Natural killer cell (primary cell): ENCODE data around the gene IL17RB. TPM values are rescaled to one million over a fixed set of nuclear protein-coding genes. Genes with fewer than 3 reads are reported as not detected.
A peak's percentile ranks its signal among the peaks of the same experiment; 100 is the strongest.

Source experiments
- ATAC-seq, 3 donors: fragments of 150-1000 bp in 2 of 3; fragments of 200-7000 bp in 1 of 3; cut with Tn5 transposase; 1 replicate in 1 of 3; 2 replicates in 2 of 3; pipeline ENCODE4 v1.10.0; 2021; ENCODE audit warnings: mild to moderate bottlenecking in 2 of 3, moderate library complexity in 2 of 3
- DNase-seq, 2 donors: peaks; one replicate each; pipeline versions ENCODE4 v3.0.0 to v3.0.0-alpha.2; 2013 to 2021; ENCODE audit warnings: mixed read lengths in 1 of 2
- H3K27ac ChIP-seq: one replicate; pipeline ENCODE4 v1.5.1; 2013; ENCODE audit warnings: mild to moderate bottlenecking, low read length
- H3K27me3 ChIP-seq: one replicate; pipeline ENCODE4 v1.6.1; 2013; ENCODE audit warnings: low read length; ENCODE audit not compliant: control insufficient read depth, insufficient read depth
- H3K36me3 ChIP-seq: one replicate; pipeline ENCODE4 v1.6.1; 2013; ENCODE audit warnings: low read length; ENCODE audit not compliant: control insufficient read depth, insufficient read depth
- H3K4me1 ChIP-seq: one replicate; pipeline ENCODE4 v1.6.1; 2013; ENCODE audit warnings: low read length; ENCODE audit not compliant: control insufficient read depth, insufficient read depth
- H3K4me3 ChIP-seq: one replicate; pipeline ENCODE4 v1.5.1; 2013; ENCODE audit warnings: low read length
- H3K9me3 ChIP-seq: one replicate; pipeline ENCODE4 v1.6.1; 2013; ENCODE audit warnings: low read length; ENCODE audit not compliant: control insufficient read depth, insufficient read depth
- H3K27ac Mint-ChIP-seq, 2 donors: one replicate each; pipeline ENCODE4 v1.8.0; 2022; ENCODE audit warnings: mild to moderate bottlenecking in 2 of 2, mixed read lengths in 2 of 2, moderate library complexity in 1 of 2
- H3K27me3 Mint-ChIP-seq, 2 donors: one replicate each; pipeline ENCODE4 v1.8.0; 2022; ENCODE audit warnings: low read depth in 2 of 2, mixed read lengths in 2 of 2
- H3K36me3 Mint-ChIP-seq: one replicate; pipeline ENCODE4 v1.8.0; 2022; ENCODE audit warnings: mixed read lengths
- H3K4me1 Mint-ChIP-seq, 2 donors: one replicate each; pipeline ENCODE4 v1.8.0; 2022; ENCODE audit warnings: mixed read lengths in 2 of 2
- H3K4me3 Mint-ChIP-seq: one replicate; pipeline ENCODE4 v1.8.0; 2022; ENCODE audit warnings: mild to moderate bottlenecking, moderate library complexity, mixed read lengths
- H3K9me3 Mint-ChIP-seq, 2 donors: one replicate each; pipeline ENCODE4 v1.8.0; 2022; ENCODE audit warnings: mixed read lengths in 2 of 2
- CTCF ChIP-seq: fragments of 200-600 bp; IDR thresholded peaks from one replicate; pipeline ENCODE4 v1.8.0; 2022; ENCODE audit warnings: antibody characterized with exemption
- WGBS: methylation state at CpG from one replicate; pipeline ENCODE4 v1.1.7; 2013; ENCODE audit warnings: missing lambda C conversion rate; ENCODE audit not compliant: insufficient coverage; 5-methylcytosine and 5-hydroxymethylcytosine counted together
- intact Hi-C: fragments of 100-400 bp; cut with micrococcal nuclease; formaldehyde crosslinking; loops from one replicate; pipeline ENCODE4 v1.14.2; 2022
- total RNA-seq, 4 donors: library from RNA; stranded (reverse); fragments of 120-200 nt in 1 of 4; gene quantifications; one replicate each; pipeline versions ENCODE4 v1.2.3 to v1.2.4, GENCODE V29; 2013 to 2022

Gene IL17RB
- total RNA-seq, 3 donors from 2014 or later (not counting 1 experiment from before 2014, with no cell fraction given) = 0.25 TPM; not detected in 2

GRCh38 chr3:53865732-53866499, 19.5 kb downstream of the IL17RB start:
- H3K36me3 ChIP-seq = peaks cover 54% of the 10 kb centered on the region
- intact Hi-C loops = no loop called here
- ATAC-seq (no peak), DNase-seq (no peak)
- no peak for TF ChIP-seq CTCF
- Mint-ChIP-seq H3K4me3 (no peak overlapping the region), H3K36me3 (peaks cover 21% of the 10 kb centered on the region), H3K9me3 (no peaks in the 10 kb centered on the region), H3K27ac (no peak overlapping the region), H3K27me3 (no peaks in the 10 kb centered on the region), H3K4me1 (peaks cover 12 to 29% of the 10 kb centered on the region in 2 donors)
- H3K4me3 ChIP-seq = no peak overlapping the region
- H3K9me3 ChIP-seq = no peaks in the 10 kb centered on the region
- 95% methylated on average over 4 of the region's 5 CpGs for WGBS
- no peaks in the 10 kb centered on the region for H3K27me3 ChIP-seq
- H3K4me1 ChIP-seq = no peaks in the 10 kb centered on the region
- H3K27ac ChIP-seq = no peak overlapping the region

DNA sequence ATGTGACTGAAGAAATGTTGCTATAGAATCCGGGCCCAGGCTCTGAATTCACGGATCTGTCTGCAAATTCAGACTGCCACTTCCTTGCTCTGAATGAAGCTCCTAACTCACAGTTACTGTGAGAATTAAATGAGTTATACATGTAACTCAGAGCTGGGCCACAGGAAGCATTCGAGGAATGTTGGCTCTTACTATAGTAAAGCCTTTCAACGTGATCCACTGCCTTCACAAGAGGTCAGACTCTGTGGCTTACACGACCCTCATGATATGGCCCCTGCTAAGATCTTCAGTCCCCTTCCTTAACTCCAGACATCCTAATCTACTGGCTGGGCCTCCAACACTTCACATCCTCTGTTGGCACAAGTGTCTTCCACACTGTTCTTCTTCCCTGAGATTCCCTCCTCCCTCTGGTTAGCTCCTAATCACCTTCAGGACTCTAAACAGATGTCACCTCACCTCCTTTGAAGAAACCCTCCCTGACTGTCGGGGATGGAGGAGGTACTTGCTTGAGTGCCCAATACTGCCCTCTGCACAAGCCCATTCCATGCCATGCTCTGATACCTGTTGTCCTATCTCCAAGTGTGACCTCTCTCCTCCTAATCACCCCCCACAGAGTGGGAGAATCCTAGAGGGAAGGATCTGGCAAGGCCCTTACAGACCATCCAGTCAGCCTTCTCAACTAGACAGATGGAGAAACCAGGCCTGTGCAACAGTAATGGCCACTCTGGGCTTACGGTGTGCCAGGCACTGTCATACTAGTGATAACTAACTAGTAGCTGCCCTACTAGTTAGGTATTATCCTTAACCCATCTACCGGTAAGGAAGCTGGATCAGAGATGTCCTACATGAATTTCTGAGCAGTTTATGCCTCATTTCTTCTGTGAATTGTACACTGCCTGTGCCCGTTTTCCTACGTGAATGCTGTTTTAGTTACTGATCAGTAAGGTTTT, 34.3 kb downstream of the IL17RB start:
- H3K27me3 Mint-ChIP-seq = no peaks in the 10 kb centered on the region
- TF ChIP-seq CTCF = no peak
- peaks cover 54% of the 10 kb centered on the region for H3K36me3 ChIP-seq
- H3K4me3 ChIP-seq = peak overlapping the region; percentile 84
- intact Hi-C loops = no loop called here
- peaks cover 32 to 33% of the 10 kb centered on the region in 2 donors for H3K4me1 Mint-ChIP-seq
- H3K4me3 Mint-ChIP-seq = peak overlapping the region; percentile 99
- WGBS = 86% methylated on average over 10 of the region's 10 CpGs
- H3K4me1 ChIP-seq = peaks cover 11% of the 10 kb centered on the region
- no peaks in the 10 kb centered on the region for H3K9me3 ChIP-seq
- peak overlapping the region; percentile 88 to 95 for H3K27ac Mint-ChIP-seq
- ATAC-seq (no peak), DNase-seq (no peak)
- H3K27me3 ChIP-seq = no peaks in the 10 kb centered on the region
- H3K27ac ChIP-seq = no peak overlapping the region
- H3K9me3 Mint-ChIP-seq = no peaks in the 10 kb centered on the region
- peaks cover 24% of the 10 kb centered on the region for H3K36me3 Mint-ChIP-seq

DNA sequence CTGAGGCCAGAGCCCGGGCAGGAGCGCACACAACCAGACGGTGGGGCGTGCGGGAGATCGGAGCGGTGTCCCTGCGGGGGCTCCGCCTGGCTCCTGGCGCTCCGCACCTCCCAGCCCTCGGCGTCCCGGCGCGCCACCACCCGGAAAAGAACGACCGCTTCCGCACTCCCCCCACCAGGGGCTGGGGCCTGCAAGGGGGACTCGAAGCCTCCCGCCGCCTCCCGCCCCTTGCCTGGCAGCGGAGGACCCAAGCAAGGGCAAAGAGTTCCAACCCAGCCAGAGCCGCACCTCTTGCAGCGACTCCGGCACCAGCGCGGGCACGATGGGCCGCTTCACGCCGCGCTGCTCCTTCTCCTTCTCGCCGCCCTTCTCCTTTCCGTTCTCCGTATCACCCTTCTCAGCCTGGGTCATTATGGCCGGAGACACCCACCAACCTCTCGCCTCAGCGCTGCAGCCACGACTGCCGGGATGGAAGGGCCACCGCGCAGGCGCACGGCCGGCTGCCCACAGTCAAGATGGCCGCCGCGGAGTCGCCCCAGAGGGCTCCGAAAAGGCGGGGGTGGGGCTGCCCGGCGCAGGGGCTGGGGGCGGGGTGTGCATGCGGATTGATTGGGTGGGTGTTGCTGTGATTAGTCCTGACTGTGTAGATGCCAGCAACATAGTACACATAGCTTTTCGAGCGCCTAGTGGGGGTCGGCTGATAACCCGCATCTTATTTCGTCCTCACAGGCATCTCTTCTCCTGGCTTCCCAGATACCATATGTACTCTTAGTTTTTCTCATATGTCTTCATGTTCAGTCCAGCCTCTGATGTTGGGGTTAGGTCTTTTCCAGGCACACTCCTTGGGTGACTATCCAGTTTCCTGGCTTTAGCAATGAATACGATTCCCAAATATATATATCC, 35.6 kb downstream of the IL17RB start, which contains the start of gene ACTR8:
Gene ACTR8, minus strand, starts transcription at position 462 of the 903 bp plus-strand sequence. Its CDS starts 51 bp downstream, at position 411.
- H3K4me3 Mint-ChIP-seq = peak within 1 kb of the TSS; percentile 99
- H3K36me3 Mint-ChIP-seq = peaks cover 16% of the 10 kb centered on the region
- H3K27ac Mint-ChIP-seq = peak within 1 kb of the TSS; percentile 88 to 95
- no peaks in the 10 kb centered on the region for H3K27me3 ChIP-seq
- TF ChIP-seq CTCF = no peak
- WGBS = 1% methylated on average over 65 of the region's 65 CpGs
- no peaks in the 10 kb centered on the region for H3K9me3 ChIP-seq
- H3K9me3 Mint-ChIP-seq = no peaks in the 10 kb centered on the region
- intact Hi-C loops = no loop called here
- peak; percentile 89 to 94 (median 90) for ATAC-seq
- H3K27me3 Mint-ChIP-seq = no peaks in the 10 kb centered on the region
- peaks cover 32 to 33% of the 10 kb centered on the region in 2 donors for H3K4me1 Mint-ChIP-seq
- peak within 1 kb of the TSS; percentile 80 for H3K27ac ChIP-seq
- H3K4me1 ChIP-seq = peaks cover 11% of the 10 kb centered on the region
- peaks cover 48% of the 10 kb centered on the region for H3K36me3 ChIP-seq
- DNase-seq = peak; percentile 84 to 90
- peak within 1 kb of the TSS; percentile 84 for H3K4me3 ChIP-seq
